OCI-LY3 (cell line): Measurements from ENCODE around the gene GRAP.

Experiments used
- H2AFZ ChIP-seq: fragments of 200-600, 300-600 bp; shearing (Covaris generic); 2 replicates; pipeline ENCODE4 v1.6.0; 2014; ENCODE audit warnings: antibody characterized with exemption, low read depth, low read length
- H3K27ac ChIP-seq: fragments of 200-600, 300-600 bp; sonication (generic); 2 replicates; pipeline ENCODE4 v1.5.1; 2014; ENCODE audit warnings: mild to moderate bottlenecking, low read length, moderate library complexity, mixed read lengths
- H3K27me3 ChIP-seq: fragments of 200-600, 300-600 bp; sonication (generic); 2 replicates; pipeline ENCODE4 v1.6.1; 2014; ENCODE audit warnings: low read depth, low read length, mixed read lengths
- H3K36me3 ChIP-seq: fragments of 200-600, 300-600 bp; sonication (generic); replicated peaks from 2 replicates; pipeline ENCODE3; 2014; ENCODE audit warnings: low read depth, low read length, mixed read lengths
- H3K4me1 ChIP-seq: fragments of 300-600, 200-600 bp; sonication (generic); 2 replicates; pipeline ENCODE4 v1.6.1; 2014; ENCODE audit warnings: low read length, mixed read lengths
- H3K4me2 ChIP-seq: fragments of 200-600, 300-600 bp; sonication (generic); 2 replicates; pipeline ENCODE4 v1.6.1; 2014; ENCODE audit warnings: low read length, mixed read lengths
- H3K4me3 ChIP-seq: fragments of 300-600, 200-600 bp; sonication (generic); 2 replicates; pipeline ENCODE4 v1.5.1; 2014; ENCODE audit warnings: antibody characterized with exemption, mild to moderate bottlenecking, low read length, moderate library complexity
- H3K79me2 ChIP-seq: fragments of 300-600, 200-600 bp; shearing (Covaris generic); 2 replicates; pipeline ENCODE4 v1.6.1; 2014; ENCODE audit warnings: mild to moderate bottlenecking, low read length, mixed read lengths
- H3K9ac ChIP-seq: fragments of 300-600, 200-600 bp; shearing (Covaris generic); 2 replicates; pipeline ENCODE4 v1.6.0; 2014; ENCODE audit warnings: mild to moderate bottlenecking, low read length, moderate library complexity
- H3K9me3 ChIP-seq: fragments of 200-600, 300-600 bp; shearing (Covaris generic); 2 replicates; pipeline ENCODE4 v1.6.1; 2014; ENCODE audit warnings: low read length, mixed read lengths; ENCODE audit not compliant: insufficient read depth
- H4K20me1 ChIP-seq: fragments of 200-600, 300-600 bp; sonication (generic); 2 replicates; pipeline ENCODE4 v1.6.1; 2016; ENCODE audit warnings: low read length, mixed read lengths; ENCODE audit not compliant: insufficient read depth
- CTCF ChIP-seq: fragments of 200-600, 300-600 bp; sonication (generic); IDR thresholded peaks from 2 replicates; pipeline ENCODE4 v1.5.1; 2014; ENCODE audit warnings: antibody characterized with exemption, low read length, low read depth
- EZH2phosphoT487 ChIP-seq: fragments of 200-600 bp; shearing (Covaris generic); IDR thresholded peaks from 2 replicates; pipeline ENCODE4 v1.6.1; 2018; ENCODE audit warnings: antibody characterized with exemption, mixed run types, low read depth

GRAP gene

GRCh38 chr17:19011581-19011980 lies 35.2 kb downstream of the GRAP start:
- H4K20me1 ChIP-seq, result no peaks in the 10 kb centered on the region
- no peaks in the 10 kb centered on the region for H3K36me3 ChIP-seq
- H3K9ac ChIP-seq, result no peak overlapping the region
- no peaks in the 10 kb centered on the region for H3K9me3 ChIP-seq
- no peaks in the 10 kb centered on the region for H3K27me3 ChIP-seq
- no peaks in the 10 kb centered on the region for H3K4me1 ChIP-seq
- H2AFZ ChIP-seq, result no peak overlapping the region
- no peak overlapping the region for H3K4me2 ChIP-seq
- H3K27ac ChIP-seq, result no peak overlapping the region
- no peaks in the 10 kb centered on the region for H3K79me2 ChIP-seq
- no peak overlapping the region for H3K4me3 ChIP-seq
- TF ChIP-seq CTCF (no peak), EZH2phosphoT487 (no peak)

DNA sequence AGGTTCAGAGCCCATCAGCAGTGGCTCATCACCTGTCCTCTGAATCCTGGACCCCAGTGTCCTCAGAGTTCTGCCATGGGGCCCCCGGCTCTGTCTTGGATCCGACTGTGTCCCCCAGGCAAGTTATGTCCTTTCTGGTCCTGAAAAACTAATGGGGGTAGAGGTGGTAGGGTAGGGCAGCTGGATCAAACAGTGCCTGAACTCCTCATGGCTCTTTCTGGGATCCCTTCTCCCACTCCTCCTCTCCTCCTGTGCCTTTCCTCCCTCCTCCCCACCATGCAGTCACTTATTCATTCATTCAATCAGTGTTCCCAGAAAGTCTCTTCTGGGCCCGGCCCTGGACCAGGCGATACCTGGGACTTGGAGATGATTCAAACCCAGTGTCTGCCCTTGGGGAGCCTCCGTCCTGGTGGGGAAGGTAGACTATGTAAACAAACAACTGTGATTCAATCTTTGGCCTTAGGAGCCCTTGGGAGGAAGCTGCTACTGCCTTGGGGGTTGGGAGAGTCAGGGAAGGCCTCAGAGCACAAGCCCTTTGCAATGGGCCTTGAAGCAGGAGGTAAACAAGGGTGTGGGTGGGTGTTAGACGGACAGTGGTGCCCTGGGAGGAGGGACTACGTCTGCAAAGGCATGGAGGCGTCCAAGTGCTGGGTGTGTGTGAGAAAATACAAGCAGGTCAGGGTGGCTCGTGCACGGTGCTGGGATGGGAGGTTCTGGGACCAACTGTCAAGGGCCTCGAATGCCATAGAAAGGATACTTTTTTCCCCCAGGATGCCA lies 35.8 kb downstream of the GRAP start:
- H3K27me3 ChIP-seq, result no peaks in the 10 kb centered on the region
- no peaks in the 10 kb centered on the region for H4K20me1 ChIP-seq
- no peaks in the 10 kb centered on the region for H3K36me3 ChIP-seq
- H3K9ac ChIP-seq, result no peak overlapping the region
- no peak for TF ChIP-seq CTCF
- no peak for TF ChIP-seq EZH2phosphoT487
- no peaks in the 10 kb centered on the region for H3K79me2 ChIP-seq
- H3K4me3 ChIP-seq, result no peak overlapping the region
- no peaks in the 10 kb centered on the region for H3K9me3 ChIP-seq
- H2AFZ ChIP-seq, result no peak overlapping the region
- H3K27ac ChIP-seq, result no peak overlapping the region
- no peaks in the 10 kb centered on the region for H3K4me1 ChIP-seq
- no peak overlapping the region for H3K4me2 ChIP-seq

DNA sequence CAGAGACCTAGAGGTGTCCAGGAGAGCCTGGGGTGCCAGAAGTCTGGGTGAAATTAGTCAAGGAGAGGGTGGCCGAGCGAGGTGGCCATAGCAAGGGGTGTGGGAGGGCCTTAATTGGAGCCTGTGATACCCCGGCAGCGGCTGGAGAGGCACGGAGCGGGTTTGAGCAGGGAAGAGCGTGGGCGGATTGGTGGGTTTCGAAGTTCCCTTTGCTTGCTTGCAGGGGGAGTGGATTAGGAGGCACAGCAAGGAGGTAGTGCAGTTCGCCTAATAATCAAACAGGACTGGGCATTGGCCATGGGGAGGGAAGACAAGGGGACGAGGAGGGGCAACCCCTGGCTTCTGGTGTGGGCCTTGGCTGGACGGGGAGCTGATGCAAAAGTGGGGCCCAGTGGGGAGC lies 36.8 kb downstream of the GRAP start:
- no peaks in the 10 kb centered on the region for H3K79me2 ChIP-seq
- H3K27me3 ChIP-seq, result no peaks in the 10 kb centered on the region
- no peak overlapping the region for H3K27ac ChIP-seq
- TF ChIP-seq EZH2phosphoT487, result no peak
- TF ChIP-seq CTCF, result no peak
- H3K9ac ChIP-seq, result no peak overlapping the region
- H4K20me1 ChIP-seq, result no peaks in the 10 kb centered on the region
- no peak overlapping the region for H2AFZ ChIP-seq
- no peaks in the 10 kb centered on the region for H3K4me1 ChIP-seq
- no peak overlapping the region for H3K4me3 ChIP-seq
- no peak overlapping the region for H3K4me2 ChIP-seq
- H3K9me3 ChIP-seq, result no peaks in the 10 kb centered on the region
- H3K36me3 ChIP-seq, result no peaks in the 10 kb centered on the region

- Histone ChIP-seq H4K20me1 (no peaks in the 10 kb centered on the region), H3K79me2 (no peaks in the 10 kb centered on the region), H3K9ac (no peak overlapping the region), H3K27ac (no peak overlapping the region), H3K27me3 (no peaks in the 10 kb centered on the region), H3K9me3 (no peaks in the 10 kb centered on the region), H2AFZ (no peak overlapping the region), H3K4me2 (no peak overlapping the region), H3K4me3 (no peak overlapping the region), H3K4me1 (no peaks in the 10 kb centered on the region), H3K36me3 (no peaks in the 10 kb centered on the region)
- no peak for TF ChIP-seq CTCF
- TF ChIP-seq EZH2phosphoT487, result no peak
These were observed 40.1 kb downstream of the GRAP start for GRCh38 chr17:19006698-19007097.
